ENCODE data around the gene APOC4.

The APOC4 gene

GRCh38 chr19:44990459-44990858, 48.4 kb downstream of the APOC4 start:
- Histone ChIP-seq H2BK15ac (ENCODE audit: low read length) (no peak overlapping the region), H3K4me3 (ENCODE audit: low read length in 2 of 2) (no peak overlapping the region), H2AK5ac (ENCODE audit: low read depth, low read length) (no peak overlapping the region), H2BK120ac (ENCODE audit: low read depth, low read length) (no peak overlapping the region), H3K4me1 (ENCODE audit: control insufficient read depth in 2 of 2, insufficient read depth in 1 of 2, low read depth in 1 of 2, low read length in 2 of 2) (no peaks in the 10 kb centered on the region), H3K18ac (ENCODE audit: low read length) (no peak overlapping the region), H3K9me3 (replicated peaks in 1 of 2; ENCODE audit: control insufficient read depth in 2 of 2, insufficient read depth in 1 of 2, low read depth in 1 of 2, low read length in 2 of 2) (no peaks in the 10 kb centered on the region), H2BK12ac (ENCODE audit: low read length) (no peak overlapping the region), H3K4me2 (ENCODE audit: insufficient read depth, low read length, poor library complexity, severe bottlenecking) (no peak overlapping the region), H3K14ac (ENCODE audit: low read length) (no peak overlapping the region), H2AFZ (ENCODE audit: low read length) (no peak overlapping the region), H4K8ac (ENCODE audit: low read depth, low read length) (no peak overlapping the region), H3K27ac (replicated peaks; ENCODE audit: low read length) (no peak overlapping the region), H4K91ac (ENCODE audit: low read depth, low read length, poor library complexity) (no peak overlapping the region), H3K36me3 (replicated peaks in 1 of 2; ENCODE audit: control insufficient read depth in 2 of 2, insufficient read depth in 2 of 2, low read length in 2 of 2) (peaks cover 23 to 80% of the 10 kb centered on the region in 2 donors), H3K23ac (ENCODE audit: low read depth, low read length, poor library complexity) (no peak overlapping the region), H3K4ac (ENCODE audit: low read length) (no peak overlapping the region), H2BK5ac (ENCODE audit: low read length) (no peak overlapping the region), H3K79me1 (ENCODE audit: low read depth, low read length) (peaks cover 2% of the 10 kb centered on the region), H3K9ac (ENCODE audit: low read depth, low read length, poor library complexity) (no peak overlapping the region), H3K27me3 (ENCODE audit: control insufficient read depth in 3 of 3, insufficient read depth in 3 of 3, low read depth in 1 of 3, low read length in 3 of 3) (no peaks in the 10 kb centered on the region)
- no peak for DNase-seq (ENCODE audit: low spot score)
- WGBS, 2 donors (ENCODE audit: extremely low coverage in 2 of 2, insufficient read length in 2 of 2, insufficient replicate concordance in 1 of 2): no CpG with 5 or more reads among the region's 14 CpGs

- no peaks in the 10 kb centered on the region for H3K4me1 ChIP-seq (ENCODE audit: control insufficient read depth in 2 of 2, insufficient read depth in 1 of 2, low read depth in 1 of 2, low read length in 2 of 2)
- H2AK5ac ChIP-seq (ENCODE audit: low read depth, low read length): no peak overlapping the region
- H2BK120ac ChIP-seq (ENCODE audit: low read depth, low read length): no peak overlapping the region
- no peak overlapping the region for H3K14ac ChIP-seq (ENCODE audit: low read length)
- H3K4me2 ChIP-seq (ENCODE audit: insufficient read depth, low read length, poor library complexity, severe bottlenecking): no peak overlapping the region
- H3K9ac ChIP-seq (ENCODE audit: low read depth, low read length, poor library complexity): no peak overlapping the region
- H3K23ac ChIP-seq (ENCODE audit: low read depth, low read length, poor library complexity): no peak overlapping the region
- H3K36me3 ChIP-seq (replicated peaks in 1 of 2; ENCODE audit: control insufficient read depth in 2 of 2, insufficient read depth in 2 of 2, low read length in 2 of 2): peaks cover 22 to 75% of the 10 kb centered on the region in 2 donors
- peaks cover 2% of the 10 kb centered on the region for H3K79me1 ChIP-seq (ENCODE audit: low read depth, low read length)
- no peak overlapping the region for H2BK5ac ChIP-seq (ENCODE audit: low read length)
- no peak overlapping the region for H2BK12ac ChIP-seq (ENCODE audit: low read length)
- DNase-seq (ENCODE audit: low spot score): no peak
- no peak overlapping the region for H4K91ac ChIP-seq (ENCODE audit: low read depth, low read length, poor library complexity)
- no CpG with 5 or more reads among the region's 12 CpGs for WGBS, 2 donors (ENCODE audit: extremely low coverage in 2 of 2, insufficient read length in 2 of 2, insufficient replicate concordance in 1 of 2)
- H3K27me3 ChIP-seq (ENCODE audit: control insufficient read depth in 3 of 3, insufficient read depth in 3 of 3, low read depth in 1 of 3, low read length in 3 of 3): no peaks in the 10 kb centered on the region
- H3K27ac ChIP-seq (replicated peaks; ENCODE audit: low read length): no peak overlapping the region
- H3K9me3 ChIP-seq (replicated peaks in 1 of 2; ENCODE audit: control insufficient read depth in 2 of 2, insufficient read depth in 1 of 2, low read depth in 1 of 2, low read length in 2 of 2): no peaks in the 10 kb centered on the region
- no peak overlapping the region for H3K4me3 ChIP-seq (ENCODE audit: low read length in 2 of 2)
- H2BK15ac ChIP-seq (ENCODE audit: low read length): no peak overlapping the region
- no peak overlapping the region for H3K4ac ChIP-seq (ENCODE audit: low read length)
- no peak overlapping the region for H4K8ac ChIP-seq (ENCODE audit: low read depth, low read length)
- no peak overlapping the region for H2AFZ ChIP-seq (ENCODE audit: low read length)
- no peak overlapping the region for H3K18ac ChIP-seq (ENCODE audit: low read length)
Observed at GRCh38 chr19:44990966-44991365, 48.9 kb downstream of the APOC4 start.

GRCh38 chr19:44992336-44993163, 50.5 kb downstream of the APOC4 start:
- Histone ChIP-seq H3K4ac (ENCODE audit: low read length) (no peak overlapping the region), H3K4me2 (ENCODE audit: insufficient read depth, low read length, poor library complexity, severe bottlenecking) (no peak overlapping the region), H3K27me3 (ENCODE audit: control insufficient read depth in 3 of 3, insufficient read depth in 3 of 3, low read depth in 1 of 3, low read length in 3 of 3) (no peaks in the 10 kb centered on the region), H4K91ac (ENCODE audit: low read depth, low read length, poor library complexity) (no peak overlapping the region), H2BK12ac (ENCODE audit: low read length) (no peak overlapping the region), H2BK15ac (ENCODE audit: low read length) (no peak overlapping the region), H3K18ac (ENCODE audit: low read length) (no peak overlapping the region), H3K9me3 (replicated peaks in 1 of 2; ENCODE audit: control insufficient read depth in 2 of 2, insufficient read depth in 1 of 2, low read depth in 1 of 2, low read length in 2 of 2) (no peaks in the 10 kb centered on the region), H3K4me1 (ENCODE audit: control insufficient read depth in 2 of 2, insufficient read depth in 1 of 2, low read depth in 1 of 2, low read length in 2 of 2) (no peaks in the 10 kb centered on the region), H2AK5ac (ENCODE audit: low read depth, low read length) (no peak overlapping the region), H4K8ac (ENCODE audit: low read depth, low read length) (no peak overlapping the region), H3K14ac (ENCODE audit: low read length) (no peak overlapping the region), H3K27ac (replicated peaks; ENCODE audit: low read length) (no peak overlapping the region), H3K79me1 (ENCODE audit: low read depth, low read length) (peaks cover 2% of the 10 kb centered on the region), H3K23ac (ENCODE audit: low read depth, low read length, poor library complexity) (no peak overlapping the region), H2BK120ac (ENCODE audit: low read depth, low read length) (no peak overlapping the region), H2AFZ (ENCODE audit: low read length) (no peak overlapping the region), H3K9ac (ENCODE audit: low read depth, low read length, poor library complexity) (no peak overlapping the region), H3K4me3 (ENCODE audit: low read length in 2 of 2) (no peak overlapping the region), H3K36me3 (replicated peaks in 1 of 2; ENCODE audit: control insufficient read depth in 2 of 2, insufficient read depth in 2 of 2, low read length in 2 of 2) (peaks cover 18 to 60% of the 10 kb centered on the region in 2 donors), H2BK5ac (ENCODE audit: low read length) (no peak overlapping the region)
- WGBS, 2 donors (ENCODE audit: extremely low coverage in 2 of 2, insufficient read length in 2 of 2, insufficient replicate concordance in 1 of 2): no CpG with 5 or more reads among the region's 44 CpGs
- DNase-seq (ENCODE audit: low spot score): no peak

GRCh38 chr19:44993526-44993925, 51.5 kb downstream of the APOC4 start:
- H3K18ac ChIP-seq (ENCODE audit: low read length): no peak overlapping the region
- no peak for DNase-seq (ENCODE audit: low spot score)
- H2BK5ac ChIP-seq (ENCODE audit: low read length): no peak overlapping the region
- no peak overlapping the region for H3K4ac ChIP-seq (ENCODE audit: low read length)
- H2AFZ ChIP-seq (ENCODE audit: low read length): no peak overlapping the region
- no peak overlapping the region for H3K9ac ChIP-seq (ENCODE audit: low read depth, low read length, poor library complexity)
- H2BK120ac ChIP-seq (ENCODE audit: low read depth, low read length): no peak overlapping the region
- peaks cover 2% of the 10 kb centered on the region for H3K79me1 ChIP-seq (ENCODE audit: low read depth, low read length)
- H3K14ac ChIP-seq (ENCODE audit: low read length): no peak overlapping the region
- H2BK15ac ChIP-seq (ENCODE audit: low read length): no peak overlapping the region
- no peak overlapping the region for H3K4me2 ChIP-seq (ENCODE audit: insufficient read depth, low read length, poor library complexity, severe bottlenecking)
- H3K9me3 ChIP-seq (replicated peaks in 1 of 2; ENCODE audit: control insufficient read depth in 2 of 2, insufficient read depth in 1 of 2, low read depth in 1 of 2, low read length in 2 of 2): peaks cover 0 to 2% of the 10 kb centered on the region in 2 donors
- H3K27ac ChIP-seq (replicated peaks; ENCODE audit: low read length): no peak overlapping the region
- H3K36me3 ChIP-seq (replicated peaks in 1 of 2; ENCODE audit: control insufficient read depth in 2 of 2, insufficient read depth in 2 of 2, low read length in 2 of 2): peaks cover 16 to 53% of the 10 kb centered on the region in 2 donors
- no CpG with 5 or more reads among the region's 6 CpGs for WGBS, 2 donors (ENCODE audit: extremely low coverage in 2 of 2, insufficient read length in 2 of 2, insufficient replicate concordance in 1 of 2)
- no peak overlapping the region for H2BK12ac ChIP-seq (ENCODE audit: low read length)
- H2AK5ac ChIP-seq (ENCODE audit: low read depth, low read length): no peak overlapping the region
- no peaks in the 10 kb centered on the region for H3K27me3 ChIP-seq (ENCODE audit: control insufficient read depth in 3 of 3, insufficient read depth in 3 of 3, low read depth in 1 of 3, low read length in 3 of 3)
- no peak overlapping the region for H3K4me3 ChIP-seq (ENCODE audit: low read length in 2 of 2)
- H3K23ac ChIP-seq (ENCODE audit: low read depth, low read length, poor library complexity): no peak overlapping the region
- H4K8ac ChIP-seq (ENCODE audit: low read depth, low read length): no peak overlapping the region
- H3K4me1 ChIP-seq (ENCODE audit: control insufficient read depth in 2 of 2, insufficient read depth in 1 of 2, low read depth in 1 of 2, low read length in 2 of 2): no peaks in the 10 kb centered on the region
- no peak overlapping the region for H4K91ac ChIP-seq (ENCODE audit: low read depth, low read length, poor library complexity)

All from neuronal stem cell (in vitro differentiated cells).